Measurements from ENCODE around the gene CDV3.
"Not testable (repeated sequence)": the region's sequence is repeated elsewhere in the genome, so short reads cannot be mapped to it uniquely, and the experiment has no call there.

The CDV3 gene

DNA sequence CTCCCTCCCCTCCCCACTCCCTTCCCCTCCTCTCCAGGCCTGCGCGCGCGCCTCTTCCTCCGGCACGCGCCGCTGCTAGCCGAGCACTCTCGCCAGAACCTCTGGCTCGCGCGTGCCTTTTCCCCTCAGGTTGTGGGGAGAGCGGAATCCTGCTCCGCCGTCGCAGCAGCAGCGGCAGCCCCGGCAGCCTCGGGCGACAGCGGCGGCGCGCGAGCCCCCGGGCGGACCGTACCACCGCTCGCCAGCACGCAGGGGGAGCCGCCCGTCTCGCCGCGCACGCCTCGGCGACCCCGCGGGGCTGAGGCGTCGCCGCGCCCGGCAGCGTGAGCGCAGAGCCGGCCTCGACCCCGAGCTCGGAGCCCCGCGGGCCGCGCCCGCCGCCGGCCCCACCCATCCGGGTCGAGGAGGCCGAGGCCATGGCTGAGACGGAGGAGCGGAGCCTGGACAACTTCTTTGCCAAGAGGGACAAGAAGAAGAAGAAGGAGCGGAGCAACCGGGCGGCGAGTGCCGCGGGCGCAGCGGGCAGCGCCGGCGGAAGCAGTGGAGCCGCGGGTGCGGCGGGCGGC lies at the start of gene CDV3:
CDV3 (plus strand) TSS at position 58 of the 566 bp plus-strand sequence; CDS start at position 417, 359 bp downstream.
- no peak for TF ChIP-seq ZNF8 (CRISPR knock-in tag; IDR thresholded peaks at IDR 0.05)
- no peak for TF ChIP-seq GLIS3 (CRISPR knock-in tag; IDR thresholded peaks at IDR 0.05)

GRCh38 chr3:133523758-133524157 lies 49.7 kb upstream of the CDV3 start:
- not testable (repeated sequence) for ATAC-seq

More for the DNA sequence above, at the start of gene CDV3:
- ATAC-seq: no peak; the same call in 2 of the 3 replicates

- TF ChIP-seq ZFP30 (CRISPR knock-in tag; IDR thresholded peaks at IDR 0.05) (no peak), ESRRG (CRISPR knock-in tag; IDR thresholded peaks at IDR 0.05) (no peak), TSHZ2 (CRISPR knock-in tag; IDR thresholded peaks at IDR 0.05) (no peak), ARNTL (CRISPR knock-in tag; IDR thresholded peaks at IDR 0.05; ENCODE audit: borderline replicate concordance, low read depth) (no peak), RARB (CRISPR knock-in tag; IDR thresholded peaks at IDR 0.05) (no peak), ZNF70 (CRISPR knock-in tag; IDR thresholded peaks at IDR 0.05) (no peak), ZC3H10 (CRISPR knock-in tag; IDR thresholded peaks at IDR 0.05) (no peak), GLIS3 (CRISPR knock-in tag; IDR thresholded peaks at IDR 0.05) (no peak), SNAI2 (CRISPR knock-in tag; IDR thresholded peaks at IDR 0.05) (no peak), POU6F1 (CRISPR knock-in tag; IDR thresholded peaks at IDR 0.05; ENCODE audit: borderline replicate concordance, low read depth) (no peak), TOX (CRISPR knock-in tag; IDR thresholded peaks at IDR 0.05; ENCODE audit: borderline replicate concordance) (no peak), ZNF8 (CRISPR knock-in tag; IDR thresholded peaks at IDR 0.05) (no peak), PPARA (CRISPR knock-in tag; IDR thresholded peaks at IDR 0.05; ENCODE audit: borderline replicate concordance) (no peak), ISL1 (CRISPR knock-in tag; IDR thresholded peaks at IDR 0.05) (no peak), ZNF565 (CRISPR knock-in tag; conservative IDR thresholded peaks at IDR 0.05; ENCODE audit: low read depth) (no peak), CSDC2 (CRISPR knock-in tag; IDR thresholded peaks at IDR 0.05) (no peak)
- TF ChIP-seq, protein P1, sequence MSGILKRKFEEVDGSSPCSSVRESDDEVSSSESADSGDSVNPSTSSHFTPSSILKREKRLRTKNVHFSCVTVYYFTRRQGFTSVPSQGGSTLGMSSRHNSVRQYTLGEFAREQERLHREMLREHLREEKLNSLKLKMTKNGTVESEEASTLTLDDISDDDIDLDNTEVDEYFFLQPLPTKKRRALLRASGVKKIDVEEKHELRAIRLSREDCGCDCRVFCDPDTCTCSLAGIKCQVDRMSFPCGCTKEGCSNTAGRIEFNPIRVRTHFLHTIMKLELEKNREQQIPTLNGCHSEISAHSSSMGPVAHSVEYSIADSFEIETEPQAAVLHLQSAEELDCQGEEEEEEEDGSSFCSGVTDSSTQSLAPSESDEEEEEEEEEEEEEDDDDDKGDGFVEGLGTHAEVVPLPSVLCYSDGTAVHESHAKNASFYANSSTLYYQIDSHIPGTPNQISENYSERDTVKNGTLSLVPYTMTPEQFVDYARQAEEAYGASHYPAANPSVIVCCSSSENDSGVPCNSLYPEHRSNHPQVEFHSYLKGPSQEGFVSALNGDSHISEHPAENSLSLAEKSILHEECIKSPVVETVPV (CRISPR knock-in tag; IDR thresholded peaks at IDR 0.05): no peak
- TF ChIP-seq, protein P2, sequence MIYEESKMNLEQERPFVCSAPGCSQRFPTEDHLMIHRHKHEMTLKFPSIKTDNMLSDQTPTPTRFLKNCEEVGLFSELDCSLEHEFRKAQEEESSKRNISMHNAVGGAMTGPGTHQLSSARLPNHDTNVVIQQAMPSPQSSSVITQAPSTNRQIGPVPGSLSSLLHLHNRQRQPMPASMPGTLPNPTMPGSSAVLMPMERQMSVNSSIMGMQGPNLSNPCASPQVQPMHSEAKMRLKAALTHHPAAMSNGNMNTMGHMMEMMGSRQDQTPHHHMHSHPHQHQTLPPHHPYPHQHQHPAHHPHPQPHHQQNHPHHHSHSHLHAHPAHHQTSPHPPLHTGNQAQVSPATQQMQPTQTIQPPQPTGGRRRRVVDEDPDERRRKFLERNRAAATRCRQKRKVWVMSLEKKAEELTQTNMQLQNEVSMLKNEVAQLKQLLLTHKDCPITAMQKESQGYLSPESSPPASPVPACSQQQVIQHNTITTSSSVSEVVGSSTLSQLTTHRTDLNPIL (CRISPR knock-in tag; IDR thresholded peaks at IDR 0.05; ENCODE audit: low read depth): no peak
- TF ChIP-seq, protein P3, sequence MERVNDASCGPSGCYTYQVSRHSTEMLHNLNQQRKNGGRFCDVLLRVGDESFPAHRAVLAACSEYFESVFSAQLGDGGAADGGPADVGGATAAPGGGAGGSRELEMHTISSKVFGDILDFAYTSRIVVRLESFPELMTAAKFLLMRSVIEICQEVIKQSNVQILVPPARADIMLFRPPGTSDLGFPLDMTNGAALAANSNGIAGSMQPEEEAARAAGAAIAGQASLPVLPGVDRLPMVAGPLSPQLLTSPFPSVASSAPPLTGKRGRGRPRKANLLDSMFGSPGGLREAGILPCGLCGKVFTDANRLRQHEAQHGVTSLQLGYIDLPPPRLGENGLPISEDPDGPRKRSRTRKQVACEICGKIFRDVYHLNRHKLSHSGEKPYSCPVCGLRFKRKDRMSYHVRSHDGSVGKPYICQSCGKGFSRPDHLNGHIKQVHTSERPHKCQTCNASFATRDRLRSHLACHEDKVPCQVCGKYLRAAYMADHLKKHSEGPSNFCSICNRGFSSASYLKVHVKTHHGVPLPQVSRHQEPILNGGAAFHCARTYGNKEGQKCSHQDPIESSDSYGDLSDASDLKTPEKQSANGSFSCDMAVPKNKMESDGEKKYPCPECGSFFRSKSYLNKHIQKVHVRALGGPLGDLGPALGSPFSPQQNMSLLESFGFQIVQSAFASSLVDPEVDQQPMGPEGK (CRISPR knock-in tag; IDR thresholded peaks at IDR 0.05; ENCODE audit: borderline replicate concordance): no peak
- no peak for ATAC-seq
These were observed 48.1 kb upstream of the CDV3 start for GRCh38 chr3:133525435-133525834.

Data from SK-N-SH treated with all-trans-retinoic acid at 6 μM for 48 hours (cell line).